ENCODE measurements around the gene OXCT1. TPM values are rescaled to one million over a fixed set of nuclear protein-coding genes. Genes with fewer than 3 reads are reported as not detected.

The OXCT1 gene
- total and polyA plus RNA-seq, 2 of the 8 experiments (the other 6 are each of a cell fraction or from before 2014, with no cell fraction given): 10.1 to 28.2 TPM

DNA sequence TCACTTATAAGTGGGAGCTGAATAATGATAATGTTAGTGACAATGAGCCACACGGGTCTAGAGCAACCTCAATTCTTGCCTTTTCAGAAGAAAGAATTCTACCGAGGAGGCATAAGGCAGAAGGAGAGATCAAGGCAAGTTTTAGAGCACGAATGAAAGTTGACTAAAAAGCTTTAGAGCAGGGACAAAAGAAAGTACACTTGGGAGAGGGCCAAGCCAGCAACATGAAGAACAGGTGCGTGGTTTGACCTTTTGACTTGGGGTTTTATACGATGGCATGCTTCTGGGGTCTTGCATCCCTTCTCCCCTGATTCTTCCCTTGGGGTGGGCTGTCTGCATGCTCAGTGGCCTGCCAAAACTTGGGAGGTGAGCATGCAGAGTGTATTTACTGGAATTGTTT, 12.5 kb upstream of the OXCT1 start (continued):
- TF ChIP-seq CHD7 (IDR thresholded peaks at IDR 0.05; ENCODE audit: insufficient replicate concordance, low read length) (no peak), SIN3A (conservative IDR thresholded peaks at IDR 0.05 in 1 of 2, IDR thresholded peaks at IDR 0.05 in 1 of 2; ENCODE audit: low read depth in 1 of 2, low read length in 2 of 2) (no peak), PHF8 (conservative IDR thresholded peaks at IDR 0.05; ENCODE audit: low read depth, low read length) (no peak), ATF3 (IDR thresholded peaks at IDR 0.05; ENCODE audit: insufficient read depth, low read depth, low read length) (no peak), FOSL1 (IDR thresholded peaks at IDR 0.05; ENCODE audit: insufficient read depth, low read depth, low read length) (no peak)

Measured in H1 (cell line).